Uterine smooth muscle cell (primary cell): ENCODE measurements around the gene EME1. TPM values are rescaled to one million over a fixed set of nuclear protein-coding genes. Genes with fewer than 3 reads are reported as not detected.

ENCODE experiments used
- total RNA-seq: library from RNA; depleted of rRNA; stranded (reverse); fragments of >200 nt; gene quantifications from 2 replicates; pipeline ENCODE4 v1.2.3, GENCODE V29; 2014

EME1 gene
- 3.9 and 18.0 TPM in 2 replicates for total RNA-seq

GRCh38 chr17:50372758-50373556 lies at the start of gene EME1, which contains the start of gene MRPL27:
TSS of gene EME1 (plus strand) at chr17:50373229. CDS start at chr17:50375209, 1,980 bp downstream.
TSS of gene MRPL27 (minus strand) at chr17:50373184. CDS start at chr17:50373170, 14 bp downstream.

GRCh38 chr17:50345432-50346312 lies 27.4 kb upstream of the EME1 start, which contains the start of gene XYLT2:
TSS of gene XYLT2 (plus strand) at chr17:50346126. CDS start at chr17:50346141, 15 bp downstream.

GRCh38 chr17:50397111-50397918 lies 24.3 kb downstream of the EME1 start, which contains the start of gene LRRC59:
TSS of gene LRRC59 (minus strand) at chr17:50397523. CDS start at chr17:50397317, 206 bp downstream.

GRCh38 chr17:50425682-50426471 lies 52.8 kb downstream of the EME1 start, which contains the start of gene ACSF2:
TSS of gene ACSF2 (plus strand) at chr17:50426218. CDS start at chr17:50426262, 44 bp downstream.

Other genes with a start within 250 kb of the EME1 start
- 1.7 and 1.8 TPM in 2 replicates for gene SAMD14, start 243.1 kb upstream of the EME1 start, total RNA-seq
- 43.4 and 45.0 TPM in 2 replicates for gene PPP1R9B, start 222.6 kb upstream of the EME1 start, total RNA-seq
- 0.33 and 1.9 TPM in 2 replicates for gene SGCA, start 207.2 kb upstream of the EME1 start, total RNA-seq
- gene COL1A1, start 171.6 kb upstream of the EME1 start, total RNA-seq = 570 and 2,151 TPM in 2 replicates
- gene TMEM92, start 98.8 kb upstream of the EME1 start, total RNA-seq = not detected in 2 replicates
- gene XYLT2, start 27.1 kb upstream of the EME1 start, total RNA-seq = 65.7 and 75.5 TPM in 2 replicates
- gene MRPL27, start within 50 bp of the EME1 start, total RNA-seq = 53.7 and 103 TPM in 2 replicates
- 169 and 297 TPM in 2 replicates for gene LRRC59, start 24.3 kb downstream of the EME1 start, total RNA-seq
- 15.5 and 36.6 TPM in 2 replicates for gene ACSF2, start 53.0 kb downstream of the EME1 start, total RNA-seq
- not detected in 2 replicates for gene CHAD, start 95.7 kb downstream of the EME1 start, total RNA-seq
- gene RSAD1, start 105.6 kb downstream of the EME1 start, total RNA-seq = 29.4 and 31.2 TPM in 2 replicates
- 1.7 and 2.0 TPM in 2 replicates for gene MYCBPAP, start 135.2 kb downstream of the EME1 start, total RNA-seq
- under 0.01 TPM in 1 of 2 replicates, not detected in the other for gene EPN3, start 159.5 kb downstream of the EME1 start, total RNA-seq
- 65.1 and 85.6 TPM in 2 replicates for gene SPATA20, start 173.9 kb downstream of the EME1 start, total RNA-seq
- gene CACNA1G, start 187.5 kb downstream of the EME1 start, total RNA-seq = 0.11 and 0.12 TPM in 2 replicates